T-helper 1 cell (primary cell): ENCODE data around the gene MINK1.
"Not testable (repeated sequence)": the region's sequence is repeated elsewhere in the genome, so short reads cannot be mapped to it uniquely, and the experiment has no call there.

Experiments used
- DNase-seq, 5 donors: peaks; one replicate each; pipeline ENCODE4 v3.0.0-alpha.2; 2012 to 2020

The MINK1 gene

GRCh38 chr17:4812690-4813089 lies 20.4 kb upstream of the MINK1 start:
- no peak for DNase-seq

- DNase-seq = no peak
Measured at GRCh38 chr17:4815043-4815675, 18.0 kb upstream of the MINK1 start.

GRCh38 chr17:4816826-4817225 lies 16.3 kb upstream of the MINK1 start:
- no peak for DNase-seq

GRCh38 chr17:4818276-4818675 lies 14.9 kb upstream of the MINK1 start:
- no peak for DNase-seq

GRCh38 chr17:4822835-4823234 lies 10.3 kb upstream of the MINK1 start:
- no peak for DNase-seq

GRCh38 chr17:4823373-4824089 lies 9.6 kb upstream of the MINK1 start:
- no peak for DNase-seq

- DNase-seq = no peak
Measured at GRCh38 chr17:4827399-4827798, 5.7 kb upstream of the MINK1 start.

GRCh38 chr17:4832829-4833177 lies 337 bp upstream of the MINK1 start:
- not testable (repeated sequence) for DNase-seq

- no peak for DNase-seq
Measured at GRCh38 chr17:4833941-4834680, 971 bp downstream of the MINK1 start.

GRCh38 chr17:4834681-4835020 lies 1.5 kb downstream of the MINK1 start:
- DNase-seq = no peak

GRCh38 chr17:4836221-4836620 lies 3.1 kb downstream of the MINK1 start:
- DNase-seq = no peak

- no peak for DNase-seq
Measured at GRCh38 chr17:4837471-4838308, 4.5 kb downstream of the MINK1 start.

- DNase-seq = no peak
Measured at GRCh38 chr17:4838309-4838785, 5.2 kb downstream of the MINK1 start.

- no peak for DNase-seq
Measured at GRCh38 chr17:4839221-4839620, 6.1 kb downstream of the MINK1 start.

GRCh38 chr17:4839965-4840892 lies 7.1 kb downstream of the MINK1 start:
- no peak for DNase-seq

GRCh38 chr17:4840893-4841242 lies 7.7 kb downstream of the MINK1 start:
- DNase-seq = peak in 1 of 5 donors; percentile 7

- no peak for DNase-seq
Measured at GRCh38 chr17:4842376-4842775, 9.2 kb downstream of the MINK1 start.

- no peak for DNase-seq
Measured at GRCh38 chr17:4843321-4844000, 10.3 kb downstream of the MINK1 start.

GRCh38 chr17:4845118-4845517 lies 12.0 kb downstream of the MINK1 start:
- no peak for DNase-seq

GRCh38 chr17:4846635-4847390 lies 13.7 kb downstream of the MINK1 start:
- DNase-seq = no peak
